HG03108 (cell line): Measurements from ENCODE around the gene UNC80.

Source experiments
- ATAC-seq: cut with Tn5 transposase; IDR thresholded peaks from one replicate; pipeline ENCODE4 v1.9.1; 2021; ENCODE audit warnings: moderate library complexity; ENCODE audit not compliant: unreplicated experiment

UNC80 gene

GRCh38 chr2:209805351-209805750, 33.7 kb downstream of the UNC80 start:
- ATAC-seq = no peak

DNA sequence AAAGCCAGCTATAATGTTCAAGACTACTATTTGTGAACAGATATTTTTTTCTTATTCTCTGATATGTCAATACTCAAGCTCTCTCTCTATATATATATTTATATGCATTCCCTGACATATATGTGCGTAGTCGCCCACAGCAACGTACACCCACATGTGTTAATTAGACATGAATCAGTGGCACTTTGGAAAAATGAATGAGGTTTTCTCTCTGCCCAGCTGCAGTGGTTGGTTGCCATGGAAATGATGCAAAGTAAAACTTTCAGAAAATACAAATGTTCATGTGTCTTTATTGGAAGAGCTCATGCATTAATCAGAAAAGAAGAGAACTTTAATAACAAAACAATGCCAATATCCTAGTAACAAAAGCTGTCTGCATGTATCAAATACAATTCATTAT, 34.7 kb downstream of the UNC80 start:
- ATAC-seq = no peak

GRCh38 chr2:209808521-209808920, 36.9 kb downstream of the UNC80 start:
- no peak for ATAC-seq

DNA sequence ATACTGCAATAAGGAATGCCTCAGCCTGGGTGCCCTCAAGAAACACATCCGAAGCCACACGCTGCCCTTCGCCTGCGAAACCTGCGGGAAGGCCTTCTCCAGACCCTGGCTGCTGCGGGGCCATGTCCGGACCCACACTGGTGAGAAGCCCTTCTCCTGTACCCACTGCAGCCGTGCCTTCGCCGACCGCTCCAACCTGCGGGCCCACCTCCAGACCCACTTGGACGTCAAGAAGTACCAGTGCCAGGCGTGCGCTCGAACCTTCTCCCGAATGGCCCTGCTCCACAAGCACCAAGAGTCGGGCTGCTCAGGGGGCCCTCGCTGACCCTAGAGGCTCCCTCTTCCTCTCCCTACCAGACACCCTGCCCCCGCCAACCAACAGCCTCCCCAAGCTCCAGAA, 37.6 kb downstream of the UNC80 start:
- ATAC-seq = no peak

GRCh38 chr2:209817844-209818271, 46.2 kb downstream of the UNC80 start:
- ATAC-seq = no peak

DNA sequence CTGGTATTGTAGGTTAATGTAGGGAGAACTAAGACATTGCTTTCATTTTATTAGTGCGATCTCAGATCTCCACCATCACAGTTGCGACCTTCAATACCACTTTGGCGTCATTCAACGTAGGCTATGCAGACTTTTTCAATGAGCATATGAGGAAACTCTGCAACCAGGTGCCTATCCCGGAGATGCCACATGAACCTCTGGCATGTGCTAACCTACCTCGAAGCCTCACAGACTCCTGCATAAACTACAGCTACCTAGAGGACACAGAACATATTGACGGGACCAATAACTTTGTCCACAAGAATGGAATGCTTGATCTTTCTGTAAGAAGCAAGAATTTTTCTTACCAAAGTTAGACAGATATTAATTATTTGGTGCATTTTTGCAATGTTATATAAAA, 47.3 kb downstream of the UNC80 start:
- no peak for ATAC-seq

DNA sequence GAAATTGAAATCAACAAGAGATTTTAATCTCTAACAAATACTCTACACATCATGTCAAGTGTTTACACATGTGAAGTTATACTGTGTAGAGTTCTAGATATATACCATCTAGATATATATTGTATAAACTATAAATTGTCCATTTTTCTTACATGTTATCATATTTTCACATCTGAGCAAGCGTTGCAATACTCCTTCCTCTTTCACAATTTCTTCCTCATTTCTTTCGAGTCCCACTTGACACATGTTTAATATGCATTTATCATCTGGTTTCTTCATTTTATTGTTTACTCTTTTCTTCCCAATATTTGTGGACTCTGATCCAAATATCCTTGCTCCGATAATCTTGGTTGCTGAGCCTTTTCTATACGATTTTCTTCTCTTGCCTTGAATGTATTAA, 50.2 kb downstream of the UNC80 start:
- ATAC-seq = no peak

DNA sequence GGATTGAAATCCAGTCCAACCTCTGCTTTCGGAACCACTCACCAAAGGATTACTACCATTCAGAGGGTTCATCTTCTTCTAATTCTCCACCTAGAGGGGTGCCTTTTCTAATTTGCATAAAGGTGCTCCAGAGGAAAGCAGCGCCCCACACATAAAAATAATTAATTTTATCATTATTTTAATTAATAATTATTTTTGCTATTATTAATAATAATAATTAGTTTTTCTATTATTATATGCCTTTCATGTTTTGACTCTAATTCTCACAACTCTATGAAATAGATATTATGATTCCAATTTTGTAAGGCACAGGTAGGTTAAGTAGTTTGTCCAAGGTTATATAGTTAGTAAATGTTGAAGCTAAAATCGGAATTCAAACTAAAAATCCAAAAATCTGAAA, 51.9 kb downstream of the UNC80 start:
- no peak for ATAC-seq

GRCh38 chr2:209824391-209824790, 52.8 kb downstream of the UNC80 start:
- ATAC-seq = no peak

- ATAC-seq = no peak
Measured at GRCh38 chr2:209830722-209831465, 59.3 kb downstream of the UNC80 start.

DNA sequence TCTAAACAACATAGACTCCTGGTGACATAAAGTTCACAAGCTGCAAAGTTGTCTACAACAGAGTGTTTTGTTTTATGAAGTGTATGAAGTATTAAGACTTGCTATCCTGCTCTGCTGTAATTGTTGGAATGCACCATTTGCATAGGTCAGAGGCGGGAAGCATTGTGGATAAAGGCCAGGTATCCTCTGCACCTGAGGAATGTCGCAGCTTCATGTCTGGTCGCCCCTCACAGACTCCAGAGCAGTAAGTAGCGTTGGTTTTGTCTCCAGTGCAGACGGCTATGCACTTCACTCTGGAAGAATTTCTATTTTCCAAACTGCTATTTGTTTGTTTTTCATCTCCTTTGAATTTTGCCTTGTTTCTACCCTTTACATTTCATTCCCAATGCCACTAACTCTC, 63.1 kb downstream of the UNC80 start:
- no peak for ATAC-seq

- ATAC-seq = no peak
Measured at GRCh38 chr2:209840434-209840833, 68.8 kb downstream of the UNC80 start.

DNA sequence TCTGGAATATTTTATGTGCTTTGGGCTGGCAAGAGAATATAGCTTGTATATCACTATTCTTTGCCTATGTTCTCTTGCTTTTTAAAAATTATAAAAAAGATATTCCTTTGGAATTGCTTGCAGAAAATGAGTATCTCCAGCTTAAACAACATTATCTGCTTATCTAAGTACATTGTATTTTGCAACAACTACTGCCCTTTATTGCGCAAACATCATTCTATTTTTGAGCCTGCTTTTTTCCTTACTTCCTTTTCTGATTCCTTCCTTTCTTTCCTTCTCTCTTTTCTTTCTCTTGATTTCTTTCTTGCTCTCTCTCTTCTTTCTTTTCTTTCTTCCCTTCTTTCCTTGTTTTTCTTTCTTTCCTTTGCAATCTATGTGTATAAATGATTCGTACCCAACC, 74.0 kb downstream of the UNC80 start:
- ATAC-seq = no peak

DNA sequence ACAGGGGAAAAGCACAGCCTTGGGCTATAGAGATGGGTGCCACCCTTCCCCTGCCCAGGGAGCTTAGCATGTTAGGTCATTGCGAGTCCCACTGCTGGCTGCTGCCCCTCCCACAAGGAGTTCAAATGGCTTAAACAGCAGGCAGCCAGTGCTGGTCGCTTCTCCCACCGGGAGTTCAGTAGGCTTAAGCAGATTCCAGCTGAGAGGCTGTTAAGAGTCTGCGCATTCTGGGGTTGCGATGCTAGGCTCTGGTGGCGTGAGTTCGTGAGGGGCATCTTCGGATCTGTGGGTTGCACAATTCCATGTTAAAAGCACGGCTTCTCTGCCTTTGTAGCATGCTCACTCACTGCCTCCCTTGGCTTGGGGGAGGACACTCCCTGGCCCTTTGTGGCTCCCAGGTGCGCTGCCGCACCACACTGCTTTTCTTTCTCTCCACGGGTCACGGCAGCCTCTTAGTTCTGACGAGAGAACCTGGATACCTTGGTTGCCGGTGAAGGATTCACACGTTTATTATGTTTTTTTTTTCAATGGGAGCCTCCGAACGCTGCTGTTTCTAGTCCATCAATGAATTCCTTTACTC, 93.2 kb downstream of the UNC80 start:
- no peak for ATAC-seq

- ATAC-seq = no peak
Measured at GRCh38 chr2:209868271-209868994, 96.8 kb downstream of the UNC80 start.

DNA sequence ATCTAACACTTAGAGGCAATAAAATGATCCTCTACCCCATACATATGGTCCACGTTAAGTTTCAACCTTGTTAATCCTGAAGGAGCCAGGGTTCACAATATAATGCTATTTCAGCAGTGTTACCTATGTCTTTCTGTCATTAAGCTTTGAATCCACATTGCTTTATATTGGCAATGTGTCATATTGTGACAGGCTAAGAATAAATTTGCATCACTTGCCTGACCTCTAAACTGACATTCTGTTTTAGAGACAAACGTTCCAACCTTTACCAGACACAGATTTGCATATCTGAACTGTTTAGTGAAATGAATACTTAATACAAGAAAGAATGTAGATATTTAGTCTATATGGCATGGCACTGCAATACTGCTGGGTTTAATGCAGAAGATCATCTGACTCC, 98.4 kb downstream of the UNC80 start:
- ATAC-seq = no peak

- ATAC-seq = no peak
Measured at GRCh38 chr2:209872675-209873074, 101.0 kb downstream of the UNC80 start.

- ATAC-seq = no peak
Measured at GRCh38 chr2:209875270-209875669, 103.6 kb downstream of the UNC80 start.

DNA sequence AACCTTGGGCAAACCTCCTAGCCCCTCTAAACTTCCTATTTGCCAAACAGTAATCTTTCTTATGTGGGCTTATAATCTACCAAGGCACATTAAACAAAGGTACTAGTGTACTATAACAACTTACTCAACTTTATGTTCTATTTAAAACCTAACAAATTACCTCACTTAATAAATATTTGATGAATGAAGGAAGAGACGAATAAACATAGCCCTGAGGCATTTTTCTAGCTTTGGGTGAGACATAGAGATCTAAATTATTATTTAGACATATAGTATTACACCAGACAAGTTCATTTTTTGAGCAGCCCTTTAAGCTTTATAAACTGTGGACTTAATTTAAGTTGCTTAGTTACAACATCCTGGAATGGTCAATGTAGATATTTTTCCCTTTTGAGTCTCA, 104.6 kb downstream of the UNC80 start:
- no peak for ATAC-seq

DNA sequence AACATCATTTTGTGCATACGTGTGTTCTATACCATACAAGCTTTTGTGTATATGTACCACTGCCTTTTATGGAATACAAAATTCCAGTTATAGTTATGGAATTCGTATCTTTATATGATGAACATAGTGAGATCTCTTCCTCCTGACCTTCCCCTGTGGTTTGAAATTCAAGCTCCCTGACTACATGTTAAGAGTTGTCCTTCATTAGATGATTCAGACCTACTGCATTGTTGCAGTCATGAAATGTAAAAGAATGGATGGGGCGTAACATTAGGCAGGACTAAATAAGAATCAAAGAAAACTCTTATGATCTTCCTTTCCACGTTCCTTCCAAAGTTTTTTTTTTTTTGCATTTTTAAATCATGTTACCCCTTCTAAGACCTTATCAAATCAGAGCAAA, 107.1 kb downstream of the UNC80 start:
- no peak for ATAC-seq

DNA sequence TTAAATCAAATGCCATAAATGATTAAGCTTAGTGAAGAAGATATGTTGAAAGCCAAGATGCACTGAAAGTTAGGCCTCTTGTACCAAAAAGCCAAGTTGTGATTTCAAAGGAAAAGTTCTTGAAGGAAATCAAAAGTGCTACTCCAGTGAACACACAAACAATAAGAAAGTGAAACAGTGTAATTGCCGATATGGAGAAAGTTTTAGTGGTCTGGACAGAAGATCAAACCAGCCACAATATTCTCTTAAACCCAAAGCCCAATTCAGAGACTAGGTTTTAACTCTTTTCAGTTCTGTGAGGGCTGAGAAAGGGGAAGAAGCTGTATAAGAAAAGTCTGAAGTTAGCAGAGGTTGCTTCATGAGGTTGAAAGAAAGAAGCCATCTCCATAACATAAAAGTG, 129.0 kb downstream of the UNC80 start:
- no peak for ATAC-seq

- ATAC-seq = no peak
Measured at GRCh38 chr2:209901172-209901571, 129.5 kb downstream of the UNC80 start.
